Ovary (tissue), 3 donors: ENCODE results near the gene PHF2.

ENCODE experiments used
- CTCF ChIP-seq, 3 donors: fragments of 450-650 bp in 2 of 3; fragments of 200-600 bp in 1 of 3; IDR thresholded peaks; one replicate each; pipeline versions ENCODE4 v1.5.1 to v1.8.0; 2016 to 2022; ENCODE audit warnings: antibody characterized with exemption in 3 of 3, mild to moderate bottlenecking in 1 of 3
- POLR2A ChIP-seq: fragments of 450-650 bp; IDR thresholded peaks from one replicate; pipeline ENCODE4 v1.6.1; 2017; ENCODE audit warnings: antibody characterized with exemption, mild to moderate bottlenecking, moderate library complexity
- donor health status: DM: no; HTN: no; CAD: no.

DNA sequence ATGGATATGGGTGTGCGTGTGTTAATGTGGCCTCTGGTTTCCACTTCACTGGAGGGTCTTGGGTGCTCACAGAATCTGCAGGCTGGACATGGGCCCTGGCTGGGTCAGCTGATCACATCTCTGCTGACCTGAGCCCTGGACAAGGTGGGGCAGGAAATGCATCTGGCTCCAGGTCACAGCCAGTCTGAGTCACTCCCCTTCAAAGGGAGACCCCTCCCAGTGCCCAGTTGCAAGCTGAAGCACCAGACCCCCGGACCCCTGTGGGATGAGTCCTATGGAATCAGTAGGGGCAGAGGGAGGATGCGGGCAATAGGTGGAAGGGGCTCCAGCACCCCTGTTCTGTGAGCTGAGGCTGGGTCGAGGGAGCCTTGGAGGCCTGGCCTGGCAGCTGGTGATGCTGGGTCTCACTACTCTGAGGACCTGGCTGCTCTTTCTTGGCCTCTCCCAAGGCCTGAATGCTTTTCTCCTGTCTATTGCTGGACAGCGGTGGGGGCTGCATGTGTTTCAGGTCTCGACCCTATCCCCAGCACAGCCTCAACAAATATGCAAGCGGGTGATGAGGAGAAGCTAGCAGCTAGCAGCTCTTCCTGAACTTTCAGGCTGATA, 54.5 kb downstream of the PHF2 start:
- TF ChIP-seq CTCF (IDR thresholded peaks at IDR 0.05) (no peak), POLR2A (no peak)
